A673 (cell line): ENCODE data around the gene CYP4Z1. TPM values are rescaled to one million over a fixed set of nuclear protein-coding genes. Genes with fewer than 3 reads are reported as not detected.
"Not testable (repeated sequence)": the region's sequence is repeated elsewhere in the genome, so short reads cannot be mapped to it uniquely, and the experiment has no call there.

ENCODE experiments used
- BruUV-seq: library from RNA; stranded (reverse); fragments of 400-500 nt; replicated peaks from 2 replicates; lab custom pipeline; 2021; lab: Mats Ljungman, UMichigan
- CTCF ChIA-PET: fragments of 300-600 bp; sonication (Branson Sonifier 250); formaldehyde crosslinking; loops from one replicate; lab custom pipeline; 2022; ENCODE audit warnings: antibody characterized with exemption; lab: Charles Lee
- POLR2A ChIA-PET: fragments of 300-600 bp; sonication (Branson Sonifier 250); formaldehyde crosslinking; loops from one replicate; lab custom pipeline; 2022; ENCODE audit warnings: antibody characterized with exemption; ENCODE audit not compliant: low non-redundant PET; lab: Charles Lee
- DNase-seq: peaks from one replicate; pipeline ENCODE4 v3.0.0-alpha.2; 2015; ENCODE audit warnings: low spot score
- H3K27ac ChIP-seq: fragments of 200-600 bp; sonication (generic); 2 replicates; pipeline ENCODE4 v1.5.1; 2016; ENCODE audit warnings: mixed run types, low read depth, mild to moderate bottlenecking, mixed read lengths, antibody characterized with exemption, low read length; ENCODE audit not compliant: poor library complexity, severe bottlenecking
- H3K27me3 ChIP-seq: fragments of 200-600 bp; sonication (generic); replicated peaks from 2 replicates; pipeline ENCODE4 v1.6.1; 2017; ENCODE audit warnings: mixed run types, low read depth, mild to moderate bottlenecking, mixed read lengths, antibody characterized with exemption, low read length; ENCODE audit not compliant: insufficient read depth, poor library complexity
- H3K36me3 ChIP-seq: fragments of 200-600 bp; sonication (generic); 2 replicates; pipeline ENCODE4 v1.6.1; 2016; ENCODE audit warnings: mixed run types, mild to moderate bottlenecking, mixed read lengths, antibody characterized with exemption, low read length; ENCODE audit not compliant: insufficient read depth, poor library complexity, severe bottlenecking
- H3K4me1 ChIP-seq: fragments of 200-600 bp; sonication (generic); 2 replicates; pipeline ENCODE4 v1.6.1; 2017; ENCODE audit warnings: mixed run types, mild to moderate bottlenecking, mixed read lengths, antibody characterized with exemption, low read length; ENCODE audit not compliant: insufficient read depth, poor library complexity, severe bottlenecking
- H3K4me3 ChIP-seq: fragments of 200-600 bp; sonication (generic); 2 replicates; pipeline ENCODE4 v1.5.1; 2016; ENCODE audit warnings: low read depth, mixed run types, mild to moderate bottlenecking, mixed read lengths, low read length; ENCODE audit not compliant: poor library complexity, severe bottlenecking
- H3K9me3 ChIP-seq: fragments of 200-600 bp; sonication (generic); 2 replicates; pipeline ENCODE4 v1.6.1; 2016; ENCODE audit warnings: mixed run types, low read depth, mild to moderate bottlenecking, mixed read lengths, antibody characterized with exemption, low read length; ENCODE audit not compliant: poor library complexity, severe bottlenecking
- EZH2 ChIP-seq: fragments of 200-600 bp; sonication (generic); IDR thresholded peaks from 2 replicates; pipeline ENCODE4 v1.6.1; 2017; ENCODE audit warnings: borderline replicate concordance, low read depth, mild to moderate bottlenecking, mixed read lengths, antibody characterized with exemption, low read length; ENCODE audit not compliant: poor library complexity, severe bottlenecking
- intact Hi-C: fragments of 100-400 bp; cut with micrococcal nuclease; formaldehyde crosslinking; loops from one replicate; pipeline ENCODE4 v1.10.0; 2022; ENCODE audit not compliant: unreplicated experiment
- total RNA-seq: library from RNA; stranded (reverse); gene quantifications from 2 replicates; pipeline ENCODE4 v1.2.3, GENCODE V29; 2021
- TF ChIP-seq, protein P1 (sequence below): fragments of 300-800, 200-600 bp; sonication (generic); conservative IDR thresholded peaks from 2 replicates; pipeline ENCODE4 v1.5.1; 2017; ENCODE audit warnings: low read depth, mild to moderate bottlenecking, antibody characterized with exemption, low read length, moderate library complexity, mixed read lengths

The CYP4Z1 gene
- total RNA-seq, 1 experiment from 2014 or later: not detected

DNA sequence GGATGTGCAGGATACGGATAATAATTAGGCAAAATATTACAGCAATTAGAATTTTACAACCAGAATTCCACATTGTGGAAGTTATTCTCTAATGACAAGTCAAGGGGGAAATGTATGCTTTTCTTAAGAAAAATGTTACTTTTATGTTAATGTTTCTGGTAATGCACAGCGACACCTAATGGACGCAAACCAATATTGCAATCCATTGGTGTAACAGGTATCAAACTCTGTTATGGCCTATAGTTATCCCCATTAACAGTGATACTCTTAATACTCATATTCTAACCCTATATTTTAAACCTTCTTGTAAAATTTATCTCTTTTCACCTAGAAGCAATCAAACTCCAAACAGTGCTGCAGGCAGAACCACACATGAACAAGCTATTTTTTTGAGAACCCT lies 22.3 kb downstream of the CYP4Z1 start:
- BruUV-seq, H3K36me3 ChIP-seq, H3K27me3 ChIP-seq, H3K4me1 ChIP-seq, H3K9me3 ChIP-seq, POLR2A ChIA-PET, H3K4me3 ChIP-seq, CTCF ChIA-PET, H3K27ac ChIP-seq, intact Hi-C loops: not testable (repeated sequence)
- DNase-seq: peak; percentile 40
- TF ChIP-seq, protein P1, sequence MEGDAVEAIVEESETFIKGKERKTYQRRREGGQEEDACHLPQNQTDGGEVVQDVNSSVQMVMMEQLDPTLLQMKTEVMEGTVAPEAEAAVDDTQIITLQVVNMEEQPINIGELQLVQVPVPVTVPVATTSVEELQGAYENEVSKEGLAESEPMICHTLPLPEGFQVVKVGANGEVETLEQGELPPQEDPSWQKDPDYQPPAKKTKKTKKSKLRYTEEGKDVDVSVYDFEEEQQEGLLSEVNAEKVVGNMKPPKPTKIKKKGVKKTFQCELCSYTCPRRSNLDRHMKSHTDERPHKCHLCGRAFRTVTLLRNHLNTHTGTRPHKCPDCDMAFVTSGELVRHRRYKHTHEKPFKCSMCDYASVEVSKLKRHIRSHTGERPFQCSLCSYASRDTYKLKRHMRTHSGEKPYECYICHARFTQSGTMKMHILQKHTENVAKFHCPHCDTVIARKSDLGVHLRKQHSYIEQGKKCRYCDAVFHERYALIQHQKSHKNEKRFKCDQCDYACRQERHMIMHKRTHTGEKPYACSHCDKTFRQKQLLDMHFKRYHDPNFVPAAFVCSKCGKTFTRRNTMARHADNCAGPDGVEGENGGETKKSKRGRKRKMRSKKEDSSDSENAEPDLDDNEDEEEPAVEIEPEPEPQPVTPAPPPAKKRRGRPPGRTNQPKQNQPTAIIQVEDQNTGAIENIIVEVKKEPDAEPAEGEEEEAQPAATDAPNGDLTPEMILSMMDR: peak; percentile 48

DNA sequence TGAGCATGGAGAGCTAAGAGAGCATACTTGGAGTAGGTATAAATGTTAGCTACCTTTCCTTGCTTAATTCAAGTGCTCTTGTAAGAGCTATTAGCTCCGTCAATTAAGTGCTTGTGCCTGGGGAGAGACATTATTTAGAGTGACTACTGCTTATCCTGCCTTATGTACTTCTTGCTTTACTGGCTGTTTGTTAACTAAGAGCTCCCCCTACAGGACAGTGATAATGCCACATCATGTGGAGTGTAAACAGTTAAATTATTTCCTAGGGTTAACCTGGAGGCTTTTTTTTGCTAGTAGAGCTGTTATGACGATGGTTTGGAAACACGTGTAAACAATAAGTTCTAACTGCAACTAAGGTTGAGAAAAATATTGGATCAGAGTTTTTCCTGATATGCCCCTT lies 24.4 kb downstream of the CYP4Z1 start:
- H3K4me3 ChIP-seq, CTCF ChIA-PET, H3K36me3 ChIP-seq, H3K27ac ChIP-seq, DNase-seq, intact Hi-C loops, POLR2A ChIA-PET, H3K9me3 ChIP-seq, BruUV-seq, H3K27me3 ChIP-seq, H3K4me1 ChIP-seq: not testable (repeated sequence)

DNA sequence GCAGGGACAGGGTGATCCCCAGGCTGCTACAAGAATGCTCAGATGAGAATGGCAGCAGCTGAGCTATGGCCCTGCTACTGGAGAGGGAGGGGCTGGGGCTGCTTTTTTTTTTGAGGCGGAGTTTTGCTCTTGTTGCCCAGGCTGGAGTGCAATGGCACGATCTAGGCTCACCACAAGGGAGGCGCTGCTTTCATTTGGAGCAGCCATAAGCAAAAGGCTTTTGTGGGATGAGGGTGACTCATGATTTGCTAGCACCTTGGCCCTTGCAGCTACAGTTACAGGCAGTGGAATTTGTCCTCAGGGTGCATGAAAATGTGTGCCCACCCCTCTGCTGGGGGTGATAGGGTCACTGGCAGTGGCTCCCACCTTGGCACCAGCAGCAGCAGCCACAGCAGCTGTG lies 37.8 kb downstream of the CYP4Z1 start:
- ChIA-PET POLR2A (no interaction called here), CTCF (no interaction called here)

DNA sequence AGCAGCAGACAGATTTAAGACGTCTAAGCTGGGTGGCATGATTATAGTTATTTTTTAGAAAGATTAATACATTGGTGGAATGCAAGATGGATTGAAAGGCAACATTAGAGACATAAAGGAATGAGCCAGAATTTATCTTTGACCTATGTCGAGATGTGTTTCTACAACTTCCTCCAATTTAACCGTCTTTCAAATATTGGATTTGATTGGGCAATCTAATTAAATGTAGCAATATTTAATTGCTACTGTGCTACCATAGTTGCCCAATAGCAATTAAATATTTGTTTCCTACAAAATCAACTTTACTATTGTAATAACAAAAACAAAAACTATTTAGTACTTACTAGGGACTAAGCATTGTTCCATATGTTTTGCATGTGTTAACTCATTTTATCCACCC lies 39.8 kb downstream of the CYP4Z1 start:
- POLR2A ChIA-PET: no interaction called here
- BruUV-seq: no TSS peak
- intact Hi-C loops: no loop called here
- H3K27ac ChIP-seq: no peak overlapping the region
- DNase-seq: no peak
- H3K4me3 ChIP-seq: no peak overlapping the region
- TF ChIP-seq, protein P1: no peak
- TF ChIP-seq EZH2: no peak
- no peaks in the 10 kb centered on the region for H3K4me1 ChIP-seq
- H3K9me3 ChIP-seq: no peaks in the 10 kb centered on the region
- CTCF ChIA-PET: no interaction called here
- peaks cover 8% of the 10 kb centered on the region for H3K27me3 ChIP-seq
- H3K36me3 ChIP-seq: no peaks in the 10 kb centered on the region

More for the DNA sequence above, 37.8 kb downstream of the CYP4Z1 start:
- Histone ChIP-seq H3K4me3 (no peak overlapping the region), H3K4me1 (no peaks in the 10 kb centered on the region), H3K27me3 (peaks cover 8% of the 10 kb centered on the region), H3K36me3 (no peaks in the 10 kb centered on the region), H3K27ac (no peak overlapping the region), H3K9me3 (no peaks in the 10 kb centered on the region)
- intact Hi-C loops: no loop called here
- no peak for TF ChIP-seq EZH2
- TF ChIP-seq, protein P1: no peak
- BruUV-seq: no TSS peak
- DNase-seq: no peak

DNA sequence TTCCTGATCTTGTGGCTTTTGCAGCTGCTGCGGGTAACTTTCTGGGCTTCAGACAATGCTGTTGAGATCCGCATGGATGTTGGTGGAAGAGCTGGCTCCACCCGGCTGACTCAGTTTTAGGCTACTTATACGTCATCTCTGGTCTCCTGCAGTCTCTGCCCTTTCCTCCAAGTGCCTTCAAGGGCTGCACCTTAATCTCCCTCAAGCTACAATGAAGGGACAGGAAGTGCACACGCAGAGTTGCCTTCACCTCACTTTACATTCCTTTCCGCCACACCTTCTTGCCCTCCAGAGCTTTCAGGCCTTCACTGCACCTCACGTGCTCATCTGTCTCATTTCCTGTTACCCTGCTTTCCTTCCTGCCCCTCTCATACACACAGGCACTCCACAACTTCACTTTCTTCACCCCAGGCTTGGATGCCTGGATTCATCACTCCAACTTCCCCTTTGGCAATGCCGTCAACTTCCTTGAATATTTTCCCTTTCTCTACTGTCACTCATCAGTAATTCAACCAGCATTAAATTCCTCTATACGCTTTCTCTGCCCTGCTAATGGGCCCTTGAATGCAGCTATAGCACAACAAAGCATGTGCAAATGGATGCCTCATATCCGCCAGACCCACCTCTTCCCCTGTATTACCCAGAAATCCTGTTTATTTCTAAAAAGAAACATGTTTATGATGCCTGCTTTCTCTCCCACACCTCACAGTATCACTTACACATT lies 41.0 kb downstream of the CYP4Z1 start:
- H3K4me1 ChIP-seq, H3K27me3 ChIP-seq, CTCF ChIA-PET, H3K36me3 ChIP-seq, POLR2A ChIA-PET, intact Hi-C loops, BruUV-seq, H3K27ac ChIP-seq, H3K9me3 ChIP-seq, H3K4me3 ChIP-seq: not testable (repeated sequence)
- peak; percentile 3 for DNase-seq
